Measurements from ENCODE around the gene FTSJ1. TPM values are rescaled to one million over a fixed set of nuclear protein-coding genes. Genes with fewer than 3 reads are reported as not detected.
"Not testable (repeated sequence)": the region's sequence is repeated elsewhere in the genome, so short reads cannot be mapped to it uniquely, and the experiment has no call there.

Gene FTSJ1
- total and polyA plus RNA-seq, 2 of the 4 experiments (the other 2 are of a cell fraction): 50.8 to 59.9 TPM

- H3K27me3 ChIP-seq (ENCODE audit: control insufficient read depth, insufficient read depth, low read length); H2BK15ac ChIP-seq (ENCODE audit: low read depth, low read length); H3K14ac ChIP-seq (replicated peaks; ENCODE audit: low read depth, low read length); H2AK5ac ChIP-seq (ENCODE audit: low read depth, low read length); H4K91ac ChIP-seq (ENCODE audit: insufficient read depth, low read depth, low read length); H3K79me1 ChIP-seq (ENCODE audit: low read depth in 1 of 2, low read length in 2 of 2); BruUV-seq (replicated peaks); H4K5ac ChIP-seq (ENCODE audit: low read depth, low read length); H3K36me3 ChIP-seq (ENCODE audit: control insufficient read depth, insufficient read depth, low read length); H4K8ac ChIP-seq (ENCODE audit: low read depth in 2 of 2, low read length in 2 of 2); H2BK5ac ChIP-seq (ENCODE audit: low read depth, low read length, poor library complexity, severe bottlenecking); H3K23ac ChIP-seq (ENCODE audit: low read depth, low read length); ATAC-seq (ENCODE audit: low read depth); H2AK9ac ChIP-seq (replicated peaks; ENCODE audit: low read depth, low read length, poor library complexity); in situ Hi-C loops (cut with MboI; ENCODE audit: low sequenced_read_pairs); H2AFZ ChIP-seq (replicated peaks; ENCODE audit: low read length, poor library complexity); DNase-seq; H3K4me2 ChIP-seq (ENCODE audit: low read depth, low read length); H4K20me1 ChIP-seq (ENCODE audit: insufficient read depth, low read length); H3K4me3 ChIP-seq (ENCODE audit: insufficient read depth, low read depth, low read length); H3K18ac ChIP-seq (ENCODE audit: low read depth, low read length); H3K9me1 ChIP-seq (ENCODE audit: insufficient read depth, low read length); H3K56ac ChIP-seq (ENCODE audit: extremely low read depth, insufficient read depth, low read length); dilution Hi-C loops (cut with HindIII; ENCODE audit: low sequenced_read_pairs, unreplicated experiment); H3K27ac ChIP-seq (ENCODE audit: insufficient read depth, low read length); H3K4me1 ChIP-seq (ENCODE audit: control insufficient read depth, insufficient read depth, low read length); CTCF ChIA-PET; H3K4ac ChIP-seq (ENCODE audit: low read depth, low read length); POLR2A ChIA-PET (ENCODE audit: unreplicated experiment); H3K9ac ChIP-seq (ENCODE audit: low read depth, low read length); H2BK120ac ChIP-seq (ENCODE audit: low read depth, low read length); intact Hi-C loops (cut with micrococcal nuclease); H2BK20ac ChIP-seq (ENCODE audit: low read depth, low read length); H3K9me3 ChIP-seq (ENCODE audit: control insufficient read depth, insufficient read depth, low read length): not testable (repeated sequence)
- WGBS, 2 experiments (ENCODE audit: extremely low coverage in 2 of 2, insufficient read length in 1 of 2): 68% methylated on average over 6 of the region's 13 CpGs; no CpG with 5 or more reads in 1 of the 2 experiments
Measured at GRCh38 chrX:48433713-48434112, 42.3 kb upstream of the FTSJ1 start.

DNA sequence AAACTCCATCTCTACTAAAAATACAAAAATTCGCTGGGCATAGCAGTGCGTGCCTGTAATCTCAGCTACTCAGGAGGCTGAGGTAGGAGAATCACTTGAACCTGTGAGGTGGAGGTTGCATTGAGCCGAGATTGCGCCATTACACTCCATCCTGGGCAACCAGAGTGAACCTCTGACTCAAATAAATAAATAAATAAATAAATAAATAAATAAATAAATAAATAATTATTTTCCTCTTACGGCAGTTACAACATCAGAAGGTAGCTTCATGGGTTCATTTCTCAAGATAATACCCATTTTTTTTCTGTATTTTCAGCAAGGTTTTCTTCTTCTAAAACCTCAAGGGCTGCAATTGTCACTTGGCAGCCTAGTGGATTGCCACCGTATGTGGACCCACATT lies 28.8 kb upstream of the FTSJ1 start:
- H3K4ac ChIP-seq (ENCODE audit: low read depth, low read length); H3K4me2 ChIP-seq (ENCODE audit: low read depth, low read length); H3K79me1 ChIP-seq (ENCODE audit: low read depth in 1 of 2, low read length in 2 of 2); H3K27me3 ChIP-seq (ENCODE audit: control insufficient read depth, insufficient read depth, low read length); intact Hi-C loops (cut with micrococcal nuclease); DNase-seq; H3K9ac ChIP-seq (ENCODE audit: low read depth, low read length); H2BK15ac ChIP-seq (ENCODE audit: low read depth, low read length); H3K4me1 ChIP-seq (ENCODE audit: control insufficient read depth, insufficient read depth, low read length); H3K9me1 ChIP-seq (ENCODE audit: insufficient read depth, low read length); H4K5ac ChIP-seq (ENCODE audit: low read depth, low read length); H3K4me3 ChIP-seq (ENCODE audit: insufficient read depth, low read depth, low read length); H3K9me3 ChIP-seq (ENCODE audit: control insufficient read depth, insufficient read depth, low read length); H3K36me3 ChIP-seq (ENCODE audit: control insufficient read depth, insufficient read depth, low read length); H4K20me1 ChIP-seq (ENCODE audit: insufficient read depth, low read length); H3K14ac ChIP-seq (replicated peaks; ENCODE audit: low read depth, low read length); H2AFZ ChIP-seq (replicated peaks; ENCODE audit: low read length, poor library complexity); BruUV-seq (replicated peaks); H4K91ac ChIP-seq (ENCODE audit: insufficient read depth, low read depth, low read length); ATAC-seq (ENCODE audit: low read depth); H3K23ac ChIP-seq (ENCODE audit: low read depth, low read length); CTCF ChIA-PET; H2BK20ac ChIP-seq (ENCODE audit: low read depth, low read length); POLR2A ChIA-PET (ENCODE audit: unreplicated experiment); H4K8ac ChIP-seq (ENCODE audit: low read depth in 2 of 2, low read length in 2 of 2); dilution Hi-C loops (cut with HindIII; ENCODE audit: low sequenced_read_pairs, unreplicated experiment); H2AK9ac ChIP-seq (replicated peaks; ENCODE audit: low read depth, low read length, poor library complexity); H3K56ac ChIP-seq (ENCODE audit: extremely low read depth, insufficient read depth, low read length); H3K18ac ChIP-seq (ENCODE audit: low read depth, low read length); H2BK5ac ChIP-seq (ENCODE audit: low read depth, low read length, poor library complexity, severe bottlenecking); H3K27ac ChIP-seq (ENCODE audit: insufficient read depth, low read length); in situ Hi-C loops (cut with MboI; ENCODE audit: low sequenced_read_pairs); H2AK5ac ChIP-seq (ENCODE audit: low read depth, low read length); H2BK120ac ChIP-seq (ENCODE audit: low read depth, low read length): not testable (repeated sequence)
- WGBS, 2 experiments (ENCODE audit: extremely low coverage in 2 of 2, insufficient read length in 1 of 2): no CpG with 5 or more reads among the region's 6 CpGs
